Mesendoderm (in vitro differentiated cells): Measurements from ENCODE around the gene C4orf46.
A peak's percentile ranks its signal among the peaks of the same experiment; 100 is the strongest.

Source experiments
- DNase-seq: peaks from one replicate; pipeline ENCODE4 v3.0.0; 2013
- H2AK5ac ChIP-seq: 2 replicates; pipeline ENCODE4 v1.6.1; 2013; ENCODE audit warnings: low read length, inconsistent platforms
- H2BK120ac ChIP-seq: 2 replicates; pipeline ENCODE4 v1.6.1; 2013; ENCODE audit warnings: low read depth, mild to moderate bottlenecking, low read length, moderate library complexity, mixed read lengths
- H2BK15ac ChIP-seq: replicated peaks from 2 replicates; pipeline ENCODE4 v1.6.1; 2013; ENCODE audit warnings: low read depth, mild to moderate bottlenecking, moderate library complexity
- H2BK5ac ChIP-seq: 2 replicates; pipeline ENCODE4 v1.6.1; 2013; ENCODE audit warnings: low read length, inconsistent platforms
- H3K18ac ChIP-seq: 2 replicates; pipeline ENCODE4 v1.6.1; 2013; ENCODE audit warnings: mild to moderate bottlenecking, low read length, mixed read lengths
- H3K23ac ChIP-seq: one replicate; pipeline ENCODE4 v1.6.1; 2013; ENCODE audit warnings: low read length
- H3K27ac ChIP-seq: 2 replicates; pipeline ENCODE4 v1.5.1; 2013; ENCODE audit warnings: low read depth, mild to moderate bottlenecking, inconsistent platforms, low read length, moderate library complexity
- H3K27me3 ChIP-seq: 2 replicates; pipeline ENCODE4 v1.6.1; 2013; ENCODE audit warnings: low read length, control low read depth, mild to moderate bottlenecking, inconsistent platforms; ENCODE audit not compliant: insufficient read depth, poor library complexity
- H3K36me3 ChIP-seq: 2 replicates; pipeline ENCODE4 v1.6.1; 2013; ENCODE audit warnings: low read length, inconsistent platforms; ENCODE audit not compliant: control insufficient read depth, insufficient read depth
- H3K4ac ChIP-seq: one replicate; pipeline ENCODE4 v1.6.1; 2013; ENCODE audit warnings: low read depth, mild to moderate bottlenecking, low read length, moderate library complexity
- H3K4me1 ChIP-seq: 2 replicates; pipeline ENCODE4 v1.6.1; 2013; ENCODE audit warnings: low read depth, low read length, inconsistent platforms; ENCODE audit not compliant: control insufficient read depth
- H3K4me2 ChIP-seq: 2 replicates; pipeline ENCODE4 v1.6.1; 2013; ENCODE audit warnings: low read length
- H3K4me3 ChIP-seq: 2 replicates; pipeline ENCODE4 v1.5.1; 2013; ENCODE audit warnings: mild to moderate bottlenecking, low read length
- H3K56ac ChIP-seq: one replicate; pipeline ENCODE4 v1.6.1; 2013; ENCODE audit warnings: low read length
- H3K79me1 ChIP-seq: 2 replicates; pipeline ENCODE4 v1.6.1; 2013; ENCODE audit warnings: low read length, inconsistent platforms
- H3K79me2 ChIP-seq: 2 replicates; pipeline ENCODE4 v1.6.1; 2013; ENCODE audit warnings: mild to moderate bottlenecking, low read length; ENCODE audit not compliant: control insufficient read depth, insufficient read depth
- H3K9ac ChIP-seq: 2 replicates; pipeline ENCODE4 v1.6.1; 2013; ENCODE audit warnings: low read length, inconsistent platforms
- H4K5ac ChIP-seq: one replicate; pipeline ENCODE4 v1.6.1; 2013; ENCODE audit warnings: low read length
- H4K8ac ChIP-seq: one replicate; pipeline ENCODE4 v1.6.1; 2013; ENCODE audit warnings: low read depth, mild to moderate bottlenecking, control low read depth, low read length, moderate library complexity
- WGBS: extraction: QIAGEN DNeasy Blood & Tissue Kit; methylation state at CpG from one replicate; pipeline ENCODE4 v1.1.7; 2013; ENCODE audit warnings: low lambda C conversion rate, missing lambda C conversion rate; ENCODE audit not compliant: insufficient coverage; ENCODE audit errors: extremely low coverage; 5-methylcytosine and 5-hydroxymethylcytosine counted together

Gene C4orf46

GRCh38 chr4:158671915-158672806, 474 bp upstream of the C4orf46 start, which contains the start of gene ETFDH:
Gene ETFDH (plus strand): TSS chr4:158672296. CDS start chr4:158672457, 161 bp downstream.
- H2BK15ac ChIP-seq = no peak within 1 kb of the TSS
- H2BK5ac ChIP-seq = peak within 1 kb of the TSS; percentile 9
- no peaks in the 10 kb centered on the region for H3K27me3 ChIP-seq
- H2AK5ac ChIP-seq = no peak within 1 kb of the TSS
- peak within 1 kb of the TSS; percentile 93 for H3K56ac ChIP-seq
- H4K5ac ChIP-seq = no peak within 1 kb of the TSS
- H3K23ac ChIP-seq = no peak within 1 kb of the TSS
- no peak within 1 kb of the TSS for H3K4ac ChIP-seq
- no peaks in the 10 kb centered on the region for H3K36me3 ChIP-seq
- WGBS = no CpG with 5 or more reads among the region's 60 CpGs
- peak; percentile 100 for DNase-seq
- H3K4me1 ChIP-seq = no peaks in the 10 kb centered on the region
- peak within 1 kb of the TSS; percentile 85 for H3K27ac ChIP-seq
- peaks cover 3% of the 10 kb centered on the region for H3K79me1 ChIP-seq
- H3K4me2 ChIP-seq = peak within 1 kb of the TSS; percentile 79
- peak within 1 kb of the TSS; percentile 68 for H3K4me3 ChIP-seq
- H3K79me2 ChIP-seq = peaks cover 7% of the 10 kb centered on the region
- H3K9ac ChIP-seq = peak within 1 kb of the TSS; percentile 85
- no peak within 1 kb of the TSS for H4K8ac ChIP-seq
- peak within 1 kb of the TSS; percentile 29 for H2BK120ac ChIP-seq
- H3K18ac ChIP-seq = no peak within 1 kb of the TSS

GRCh38 chr4:158670975-158671664, 567 bp downstream of the C4orf46 start:
- Histone ChIP-seq H3K56ac (peak overlapping the region; percentile 93), H2BK15ac (no peak overlapping the region), H3K79me1 (peaks cover 3% of the 10 kb centered on the region), H3K4me2 (peak overlapping the region; percentile 74), H3K4me3 (peak overlapping the region; percentile 48), H3K23ac (no peak overlapping the region), H3K36me3 (no peaks in the 10 kb centered on the region), H3K27me3 (no peaks in the 10 kb centered on the region), H3K4me1 (no peaks in the 10 kb centered on the region), H4K8ac (no peak overlapping the region), H2BK5ac (peak overlapping the region; percentile 9), H3K18ac (no peak overlapping the region), H2BK120ac (peak overlapping the region; percentile 29), H2AK5ac (no peak overlapping the region), H4K5ac (no peak overlapping the region), H3K9ac (peak overlapping the region; percentile 85), H3K79me2 (peaks cover 7% of the 10 kb centered on the region), H3K4ac (no peak overlapping the region), H3K27ac (peak overlapping the region; percentile 85)
- DNase-seq = peak; percentile 88
- WGBS = no CpG with 5 or more reads among the region's 35 CpGs

DNA sequence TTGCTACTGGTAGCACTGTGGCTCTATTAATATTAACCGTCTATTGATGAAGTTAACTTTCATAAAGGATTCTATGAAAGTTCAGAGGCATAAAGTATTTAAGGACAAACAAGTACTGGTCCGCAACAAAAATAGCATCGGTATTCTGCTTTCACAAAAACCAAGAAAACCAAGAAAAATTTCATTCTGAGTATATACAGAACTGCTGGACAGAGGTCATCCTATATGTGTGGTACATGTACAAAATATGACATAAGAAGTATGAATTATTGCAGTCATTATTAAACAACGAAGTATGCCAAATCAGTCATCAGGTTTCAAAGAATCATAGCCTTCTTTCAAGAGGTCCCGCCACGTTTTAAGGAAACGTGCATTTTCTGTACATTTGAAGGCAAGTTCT, 2.4 kb downstream of the C4orf46 start:
- Histone ChIP-seq H4K5ac (no peak overlapping the region), H2BK120ac (no peak overlapping the region), H3K4ac (no peak overlapping the region), H3K27ac (no peak overlapping the region), H3K18ac (no peak overlapping the region), H2BK15ac (no peak overlapping the region), H3K4me3 (no peak overlapping the region), H4K8ac (no peak overlapping the region), H3K79me2 (peaks cover 7% of the 10 kb centered on the region), H3K4me1 (no peaks in the 10 kb centered on the region), H3K23ac (no peak overlapping the region), H3K56ac (no peak overlapping the region), H2BK5ac (no peak overlapping the region), H3K36me3 (no peaks in the 10 kb centered on the region), H3K4me2 (no peak overlapping the region), H3K79me1 (peaks cover 3% of the 10 kb centered on the region), H3K9ac (no peak overlapping the region), H3K27me3 (no peaks in the 10 kb centered on the region), H2AK5ac (no peak overlapping the region)
- no peak for DNase-seq
- no CpG with 5 or more reads among the region's 7 CpGs for whole genome bisulfite sequencing

- Histone ChIP-seq H3K27me3 (no peaks in the 10 kb centered on the region), H3K56ac (no peak overlapping the region), H4K8ac (no peak overlapping the region), H2AK5ac (no peak overlapping the region), H3K4me3 (no peak overlapping the region), H3K23ac (no peak overlapping the region), H2BK5ac (no peak overlapping the region), H4K5ac (no peak overlapping the region), H3K79me2 (peaks cover 7% of the 10 kb centered on the region), H3K79me1 (peaks cover 3% of the 10 kb centered on the region), H2BK15ac (no peak overlapping the region), H3K4me2 (no peak overlapping the region), H3K4ac (no peak overlapping the region), H3K18ac (no peak overlapping the region), H3K9ac (no peak overlapping the region), H3K36me3 (no peaks in the 10 kb centered on the region), H2BK120ac (no peak overlapping the region), H3K4me1 (no peaks in the 10 kb centered on the region), H3K27ac (no peak overlapping the region)
- WGBS = no CpG with 5 or more reads among the region's 3 CpGs
- peak; percentile 48 for DNase-seq
Observed at GRCh38 chr4:158667651-158668198, 4.0 kb downstream of the C4orf46 start.

DNA sequence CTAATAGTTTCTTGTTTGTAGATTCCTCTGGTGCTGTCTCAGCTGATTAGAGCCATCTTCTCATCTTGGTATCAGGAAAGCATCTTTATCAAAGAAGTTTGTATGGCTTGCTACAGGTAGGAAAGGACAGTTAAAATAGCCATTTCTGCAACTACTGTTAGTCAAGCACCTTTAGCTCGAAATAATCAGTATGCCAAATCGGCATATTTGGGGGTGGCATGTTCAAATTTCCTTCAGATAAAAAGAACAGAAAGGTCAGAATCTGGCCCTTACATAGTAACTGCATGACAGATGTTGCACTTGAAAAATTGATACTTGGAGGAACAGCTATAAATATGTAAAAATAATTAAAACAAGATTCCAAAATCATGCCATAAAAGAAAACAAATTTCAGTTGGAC, 4.8 kb downstream of the C4orf46 start:
- H3K4me3 ChIP-seq = no peak overlapping the region
- no peak overlapping the region for H3K56ac ChIP-seq
- H2BK5ac ChIP-seq = no peak overlapping the region
- WGBS = no CpG with 5 or more reads among the region's 2 CpGs
- no peak overlapping the region for H3K9ac ChIP-seq
- H3K79me2 ChIP-seq = peaks cover 7% of the 10 kb centered on the region
- H3K23ac ChIP-seq = no peak overlapping the region
- H2BK120ac ChIP-seq = no peak overlapping the region
- H3K27me3 ChIP-seq = no peaks in the 10 kb centered on the region
- no peak overlapping the region for H3K4ac ChIP-seq
- no peak overlapping the region for H3K27ac ChIP-seq
- no peak overlapping the region for H3K4me2 ChIP-seq
- H2BK15ac ChIP-seq = no peak overlapping the region
- no peak overlapping the region for H3K18ac ChIP-seq
- DNase-seq = no peak
- no peaks in the 10 kb centered on the region for H3K4me1 ChIP-seq
- no peaks in the 10 kb centered on the region for H3K36me3 ChIP-seq
- no peak overlapping the region for H4K8ac ChIP-seq
- no peak overlapping the region for H2AK5ac ChIP-seq
- no peak overlapping the region for H4K5ac ChIP-seq
- H3K79me1 ChIP-seq = peaks cover 3% of the 10 kb centered on the region
